H9 (cell line): ENCODE measurements around the gene ANKRD26. TPM values are rescaled to one million over a fixed set of nuclear protein-coding genes. Genes with fewer than 3 reads are reported as not detected.

Experiments
- DNase-seq: peaks from one replicate; pipeline ENCODE4 v3.0.0-alpha.2; 2017
- H2AFZ ChIP-seq: one replicate; pipeline ENCODE4 v1.6.1; 2013; ENCODE audit warnings: mild to moderate bottlenecking, low read length, control low read depth, moderate library complexity
- H2AK5ac ChIP-seq: 2 replicates; pipeline ENCODE4 v1.6.1; 2013; ENCODE audit warnings: low read length, control low read depth, mixed read lengths; ENCODE audit not compliant: insufficient read length
- H2BK120ac ChIP-seq: one replicate; pipeline ENCODE4 v1.6.1; 2013; ENCODE audit warnings: low read depth, mild to moderate bottlenecking, low read length, control low read depth, inconsistent platforms; ENCODE audit not compliant: poor library complexity, severe bottlenecking
- H2BK12ac ChIP-seq: 2 replicates; pipeline ENCODE4 v1.6.1; 2013; ENCODE audit warnings: low read length, control low read depth, mixed read lengths, low read depth; ENCODE audit not compliant: insufficient read length
- H2BK15ac ChIP-seq: 2 replicates; pipeline ENCODE4 v1.6.1; 2013; ENCODE audit warnings: low read depth, low read length, control low read depth
- H2BK20ac ChIP-seq: one replicate; pipeline ENCODE4 v1.6.1; 2013; ENCODE audit warnings: low read depth, mild to moderate bottlenecking, low read length, control low read depth, inconsistent platforms; ENCODE audit not compliant: poor library complexity, severe bottlenecking
- H2BK5ac ChIP-seq: 2 replicates; pipeline ENCODE4 v1.6.1; 2013; ENCODE audit warnings: low read length, control low read depth, mixed read lengths; ENCODE audit not compliant: insufficient read length
- H3K14ac ChIP-seq: 2 replicates; pipeline ENCODE4 v1.6.1; 2013; ENCODE audit warnings: low read length, control low read depth; ENCODE audit not compliant: insufficient read depth
- H3K18ac ChIP-seq: 2 replicates; pipeline ENCODE4 v1.6.1; 2013; ENCODE audit warnings: low read depth, mild to moderate bottlenecking, mixed read lengths, low read length, control low read depth; ENCODE audit not compliant: insufficient read length
- H3K23ac ChIP-seq: 2 replicates; pipeline ENCODE4 v1.6.1; 2013; ENCODE audit warnings: low read length, control low read depth, mixed read lengths, low read depth; ENCODE audit not compliant: insufficient read length
- H3K23me2 ChIP-seq: 2 replicates; pipeline ENCODE4 v1.6.1; 2013; ENCODE audit warnings: low read depth, mild to moderate bottlenecking, mixed read lengths, low read length, control low read depth; ENCODE audit not compliant: insufficient read length, poor library complexity, severe bottlenecking
- H3K27ac ChIP-seq: 2 replicates; pipeline ENCODE4 v1.5.1; 2013; ENCODE audit warnings: low read length, control low read depth, mixed read lengths, low read depth; ENCODE audit not compliant: insufficient read length
- H3K27me3 ChIP-seq: 2 replicates; pipeline ENCODE4 v1.6.1; 2013; ENCODE audit warnings: low read length, control low read depth, inconsistent platforms; ENCODE audit not compliant: insufficient read depth
- H3K4ac ChIP-seq: 2 replicates; pipeline ENCODE4 v1.6.1; 2013; ENCODE audit warnings: low read depth, mild to moderate bottlenecking, control low read depth, inconsistent platforms, low read length, moderate library complexity
- H3K4me1 ChIP-seq: 2 replicates; pipeline ENCODE4 v1.6.1; 2013; ENCODE audit warnings: low read length, control low read depth, inconsistent platforms; ENCODE audit not compliant: insufficient read depth
- H3K4me2 ChIP-seq: 2 replicates; pipeline ENCODE4 v1.6.1; 2013; ENCODE audit warnings: low read length, control low read depth, mixed read lengths; ENCODE audit not compliant: insufficient read length, insufficient read depth
- H3K56ac ChIP-seq: 2 replicates; pipeline ENCODE4 v1.6.1; 2013; ENCODE audit warnings: low read depth, mild to moderate bottlenecking, mixed read lengths, low read length, control low read depth; ENCODE audit not compliant: insufficient read length
- H3K79me1 ChIP-seq: 2 replicates; pipeline ENCODE4 v1.6.1; 2013; ENCODE audit warnings: low read depth, mild to moderate bottlenecking, moderate library complexity, low read length, control low read depth, inconsistent platforms; ENCODE audit not compliant: insufficient read depth, poor library complexity, severe bottlenecking
- H3K79me2 ChIP-seq: 2 replicates; pipeline ENCODE4 v1.6.1; 2013; ENCODE audit warnings: low read length, control low read depth, inconsistent platforms; ENCODE audit not compliant: insufficient read depth
- H3K9ac ChIP-seq: 2 replicates; pipeline ENCODE4 v1.6.1; 2013; ENCODE audit warnings: low read length, control low read depth, mixed read lengths; ENCODE audit not compliant: insufficient read length; ENCODE audit errors: extremely low read depth
- H3K9me3 ChIP-seq: one replicate; pipeline ENCODE4 v1.6.1; 2013; ENCODE audit warnings: low read depth, low read length, inconsistent platforms; ENCODE audit not compliant: control insufficient read depth
- H3T11ph ChIP-seq: one replicate; pipeline ENCODE4 v1.6.1; 2013; ENCODE audit warnings: mild to moderate bottlenecking, low read length, control low read depth, inconsistent platforms
- H4K20me1 ChIP-seq: one replicate; pipeline ENCODE4 v1.6.1; 2013; ENCODE audit not compliant: control insufficient read depth, insufficient read length, insufficient read depth
- H4K5ac ChIP-seq: 2 replicates; pipeline ENCODE4 v1.6.1; 2013; ENCODE audit warnings: low read depth, mild to moderate bottlenecking, mixed read lengths, low read length, control low read depth; ENCODE audit not compliant: insufficient read length
- H4K8ac ChIP-seq: replicated peaks from 2 replicates; pipeline ENCODE4 v1.6.1; 2013; ENCODE audit warnings: low read length, control low read depth, mixed read lengths, low read depth; ENCODE audit not compliant: insufficient read length
- H4K91ac ChIP-seq: 2 replicates; pipeline ENCODE4 v1.6.1; 2013; ENCODE audit warnings: low read depth, mild to moderate bottlenecking, moderate library complexity, mixed read lengths, low read length, control low read depth; ENCODE audit not compliant: insufficient read length
- H3K27ac Mint-ChIP-seq, 3 experiments: 2 replicates in 2 of 3; 3 replicates in 1 of 3; pipeline ENCODE4 v1.8.0; 2020 to 2021; ENCODE audit warnings: mixed read lengths in 3 of 3, mild to moderate bottlenecking in 1 of 3, moderate library complexity in 1 of 3
- H3K27me3 Mint-ChIP-seq: 2 replicates; pipeline ENCODE4 v1.8.0; 2021; ENCODE audit warnings: low read depth, mild to moderate bottlenecking, moderate library complexity, mixed read lengths
- H3K36me3 Mint-ChIP-seq, 3 experiments: 2 replicates in 2 of 3; 3 replicates in 1 of 3; pipeline ENCODE4 v1.8.0; 2020 to 2021; ENCODE audit warnings: low read depth in 3 of 3, mixed read lengths in 3 of 3; ENCODE audit not compliant: insufficient read depth in 1 of 3
- H3K4me1 Mint-ChIP-seq, 2 experiments: 2 replicates each; pipeline ENCODE4 v1.8.0; 2020; ENCODE audit warnings: mixed read lengths in 2 of 2
- H3K4me3 Mint-ChIP-seq, 2 experiments: 2 replicates in 1 of 2; 3 replicates in 1 of 2; pipeline ENCODE4 v1.8.0; 2020 to 2021; ENCODE audit warnings: mild to moderate bottlenecking in 2 of 2, mixed read lengths in 2 of 2, moderate library complexity in 1 of 2
- H3K9me3 Mint-ChIP-seq, 2 experiments: 2 replicates in 1 of 2; 3 replicates in 1 of 2; pipeline ENCODE4 v1.8.0; 2020; ENCODE audit warnings: mild to moderate bottlenecking in 2 of 2, mixed read lengths in 2 of 2, moderate library complexity in 1 of 2
- CTCF ChIP-seq: fragments of 200-600 bp; sonication (generic); conservative IDR thresholded peaks from 3 replicates; pipeline ENCODE4 v1.8.0; 2021; ENCODE audit warnings: antibody characterized with exemption, mild to moderate bottlenecking
- WGBS: extraction: QIAGEN DNeasy Blood & Tissue Kit; methylation state at CpG from one replicate; pipeline ENCODE4 v1.1.7; 2013; ENCODE audit warnings: missing lambda C conversion rate, low lambda C conversion rate, mixed read lengths; ENCODE audit not compliant: insufficient read length; ENCODE audit errors: extremely low coverage; 5-methylcytosine and 5-hydroxymethylcytosine counted together
- long read RNA-seq: library from polyadenylated mRNA; unstranded; transcript quantifications from one replicate; pipeline ENCODE4 v2.0.0, GENCODE V29; 2020
- total RNA-seq: library from RNA; stranded (reverse); gene quantifications from 2 replicates; pipeline ENCODE4 v1.2.1, GENCODE V29; 2021

Gene ANKRD26
- total RNA-seq: 9.3 and 9.4 TPM in 2 replicates
- long read RNA-seq, partial matches to known transcripts: 9 of 11 reads
- long read RNA-seq, other reads (novel, unspliced or antisense): 2 of 11 reads

GRCh38 chr10:27099916-27100812 is at the start of gene ANKRD26:
TSS of gene ANKRD26 (minus strand) at chr10:27100494. CDS start at chr10:27100326, 168 bp downstream.
- Histone ChIP-seq H4K8ac (no peak within 1 kb of the TSS), H2BK15ac (no peak within 1 kb of the TSS), H3K18ac (peak within 1 kb of the TSS; percentile 27), H3K9me3 (no peaks in the 10 kb centered on the region), H3K4me1 (no peaks in the 10 kb centered on the region; the same call in 1 of the 2 replicates), H3K56ac (no peak within 1 kb of the TSS), H3K79me2 (no peaks in the 10 kb centered on the region), H4K5ac (no peak within 1 kb of the TSS), H3K4ac (no peak within 1 kb of the TSS), H3K4me2 (peak within 1 kb of the TSS; percentile 63), H3K23me2 (peaks cover 4% of the 10 kb centered on the region), H3K23ac (no peak within 1 kb of the TSS), H3K9ac (peak within 1 kb of the TSS; percentile 65), H2BK12ac (no peak within 1 kb of the TSS), H4K20me1 (no peaks in the 10 kb centered on the region), H4K91ac (no peak within 1 kb of the TSS), H3K27ac (no peak within 1 kb of the TSS), H3K14ac (no peak within 1 kb of the TSS), H2AFZ (peak within 1 kb of the TSS; percentile 35), H3T11ph (no peak within 1 kb of the TSS), H3K79me1 (no peaks in the 10 kb centered on the region), H2BK120ac (no peak within 1 kb of the TSS), H2BK5ac (no peak within 1 kb of the TSS), H2AK5ac (no peak within 1 kb of the TSS), H2BK20ac (no peak within 1 kb of the TSS), H3K27me3 (no peaks in the 10 kb centered on the region)
- peak within 1 kb of the TSS; percentile 87 to 95 (median 87); a peak in 6 of 7 replicates for H3K27ac Mint-ChIP-seq
- peak within 1 kb of the TSS; percentile 87 to 94 for H3K4me3 Mint-ChIP-seq
- peak; percentile 97 for DNase-seq
- peaks cover 0 to 5% (median 0%) of the 10 kb centered on the region in 3 experiments; a peak in 4 of 7 replicates for H3K36me3 Mint-ChIP-seq
- WGBS: no CpG with 5 or more reads among the region's 65 CpGs
- H3K27me3 Mint-ChIP-seq: peaks cover 3% of the 10 kb centered on the region
- H3K9me3 Mint-ChIP-seq: peaks cover 0 to 2% of the 10 kb centered on the region in 2 experiments; a peak in 1 of 5 replicates
- no peak for TF ChIP-seq CTCF
- peaks cover 12 to 16% of the 10 kb centered on the region in 2 experiments for H3K4me1 Mint-ChIP-seq
